Measurements from ENCODE around the gene CAPN10. TPM values are rescaled to one million over a fixed set of nuclear protein-coding genes. Genes with fewer than 3 reads are reported as not detected.

The CAPN10 gene
- total RNA-seq, 1 experiment from 2014 or later: 27.8 TPM

DNA sequence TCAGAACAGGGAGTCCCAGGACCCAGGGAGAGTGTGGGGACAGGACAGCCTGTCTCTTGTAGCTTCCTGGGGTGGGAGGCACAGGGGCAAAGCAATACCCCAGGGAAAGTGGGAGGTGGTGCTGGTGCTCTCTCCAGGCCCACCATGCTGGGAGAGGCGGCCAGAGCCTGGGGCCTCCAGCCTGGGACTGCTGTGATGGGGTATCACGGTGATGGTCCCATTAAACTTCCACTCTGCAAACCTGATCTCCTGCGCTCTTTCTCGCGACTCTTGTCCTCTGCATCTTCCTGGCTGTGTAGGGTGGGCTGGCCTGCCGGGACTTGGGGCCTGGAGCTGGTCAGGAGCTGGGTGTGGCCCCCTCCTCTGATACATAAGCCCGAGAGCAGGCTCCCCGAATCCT, 8.0 kb upstream of the CAPN10 start:
- Histone ChIP-seq H3K27me3 (replicated peaks; ENCODE audit: control insufficient read depth, insufficient read depth, low read length) (no peaks in the 10 kb centered on the region), H3K4me1 (no peaks in the 10 kb centered on the region), H3K4me3 (ENCODE audit: low read depth, low read length) (no peak overlapping the region), H3K36me3 (ENCODE audit: control insufficient read depth, insufficient read depth, low read length) (peaks cover 1% of the 10 kb centered on the region; the same call in 1 of the 2 replicates), H3K9me3 (no peaks in the 10 kb centered on the region)
- Mint-ChIP-seq H3K36me3 (ENCODE audit: insufficient read depth, unreplicated experiment) (peaks cover 13% of the 10 kb centered on the region), H3K4me3 (ENCODE audit: unreplicated experiment) (no peak overlapping the region), H3K9me3 (ENCODE audit: unreplicated experiment) (no peaks in the 10 kb centered on the region), H3K27me3 (ENCODE audit: insufficient read depth, unreplicated experiment) (no peaks in the 10 kb centered on the region), H3K27ac (ENCODE audit: unreplicated experiment) (no peak overlapping the region), H3K4me1 (ENCODE audit: low read depth, unreplicated experiment) (peaks cover 13% of the 10 kb centered on the region)
- TF ChIP-seq, protein P1, sequence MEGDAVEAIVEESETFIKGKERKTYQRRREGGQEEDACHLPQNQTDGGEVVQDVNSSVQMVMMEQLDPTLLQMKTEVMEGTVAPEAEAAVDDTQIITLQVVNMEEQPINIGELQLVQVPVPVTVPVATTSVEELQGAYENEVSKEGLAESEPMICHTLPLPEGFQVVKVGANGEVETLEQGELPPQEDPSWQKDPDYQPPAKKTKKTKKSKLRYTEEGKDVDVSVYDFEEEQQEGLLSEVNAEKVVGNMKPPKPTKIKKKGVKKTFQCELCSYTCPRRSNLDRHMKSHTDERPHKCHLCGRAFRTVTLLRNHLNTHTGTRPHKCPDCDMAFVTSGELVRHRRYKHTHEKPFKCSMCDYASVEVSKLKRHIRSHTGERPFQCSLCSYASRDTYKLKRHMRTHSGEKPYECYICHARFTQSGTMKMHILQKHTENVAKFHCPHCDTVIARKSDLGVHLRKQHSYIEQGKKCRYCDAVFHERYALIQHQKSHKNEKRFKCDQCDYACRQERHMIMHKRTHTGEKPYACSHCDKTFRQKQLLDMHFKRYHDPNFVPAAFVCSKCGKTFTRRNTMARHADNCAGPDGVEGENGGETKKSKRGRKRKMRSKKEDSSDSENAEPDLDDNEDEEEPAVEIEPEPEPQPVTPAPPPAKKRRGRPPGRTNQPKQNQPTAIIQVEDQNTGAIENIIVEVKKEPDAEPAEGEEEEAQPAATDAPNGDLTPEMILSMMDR (IDR thresholded peaks at IDR 0.05; ENCODE audit: insufficient read depth in 1 of 2, low read depth in 1 of 2, low read length in 1 of 2, severe bottlenecking in 1 of 2, unreplicated experiment in 1 of 2): no peak
- intact Hi-C loops (cut with micrococcal nuclease; ENCODE audit: unreplicated experiment): no loop called here
- ChIA-PET CTCF (no interaction called here), POLR2A (no interaction called here)
- BruUV-seq (replicated peaks): no TSS peak
- DNase-seq: no peak

DNA sequence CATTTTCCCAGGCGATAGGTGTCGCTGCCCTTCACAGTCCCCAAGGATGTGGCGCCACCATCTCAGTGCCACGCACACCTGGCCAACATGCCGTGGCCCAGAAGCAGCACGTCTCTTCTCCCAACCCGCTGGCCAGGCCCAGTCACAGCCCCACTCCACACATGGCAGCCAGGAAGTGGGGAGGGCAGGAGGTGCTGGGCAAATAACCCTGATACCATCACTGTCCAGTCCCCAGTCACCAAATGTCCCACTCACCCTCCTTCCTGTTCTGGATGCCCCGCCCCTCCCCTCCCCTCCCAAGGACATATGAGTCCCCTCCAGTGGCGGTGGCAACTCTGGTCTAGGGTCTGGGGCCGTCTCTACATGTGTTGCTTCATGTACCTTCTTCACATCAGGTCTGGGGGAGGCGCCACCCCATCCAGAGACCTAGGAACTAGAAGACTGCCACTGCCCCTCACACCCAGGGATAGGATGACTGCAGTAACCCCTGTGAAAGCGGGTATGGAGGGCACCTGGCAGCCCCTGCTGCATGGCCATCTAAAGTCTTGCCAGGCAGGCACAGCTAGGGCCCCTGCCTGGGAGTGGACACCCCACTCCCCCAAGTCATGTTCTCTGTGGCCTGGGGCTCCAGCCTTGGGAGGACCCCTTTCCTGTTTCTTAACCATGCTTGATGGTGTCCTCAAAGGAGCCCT, 7.3 kb upstream of the CAPN10 start:
- no peak overlapping the region for H3K4me3 Mint-ChIP-seq (ENCODE audit: unreplicated experiment)
- H3K4me1 ChIP-seq: no peaks in the 10 kb centered on the region
- peaks cover 1% of the 10 kb centered on the region; the same call in 1 of the 2 replicates for H3K36me3 ChIP-seq (ENCODE audit: control insufficient read depth, insufficient read depth, low read length)
- DNase-seq: no peak
- ChIA-PET POLR2A (no interaction called here), CTCF (interaction anchor here (1.0 kb wide), 1 partner anchor 13 kb away, joined by 8 read pairs; no protein-coding TSS in a partner anchor)
- TF ChIP-seq, protein P1 (IDR thresholded peaks at IDR 0.05; ENCODE audit: insufficient read depth in 1 of 2, low read depth in 1 of 2, low read length in 1 of 2, severe bottlenecking in 1 of 2, unreplicated experiment in 1 of 2): no peak
- no peaks in the 10 kb centered on the region for H3K27me3 ChIP-seq (replicated peaks; ENCODE audit: control insufficient read depth, insufficient read depth, low read length)
- H3K4me1 Mint-ChIP-seq (ENCODE audit: low read depth, unreplicated experiment): peaks cover 13% of the 10 kb centered on the region
- H3K36me3 Mint-ChIP-seq (ENCODE audit: insufficient read depth, unreplicated experiment): peaks cover 13% of the 10 kb centered on the region
- BruUV-seq (replicated peaks): no TSS peak
- H3K27ac Mint-ChIP-seq (ENCODE audit: unreplicated experiment): no peak overlapping the region
- no peak overlapping the region for H3K4me3 ChIP-seq (ENCODE audit: low read depth, low read length)
- no peaks in the 10 kb centered on the region for H3K27me3 Mint-ChIP-seq (ENCODE audit: insufficient read depth, unreplicated experiment)
- H3K9me3 ChIP-seq: no peaks in the 10 kb centered on the region
- no peaks in the 10 kb centered on the region for H3K9me3 Mint-ChIP-seq (ENCODE audit: unreplicated experiment)
- intact Hi-C loops (cut with micrococcal nuclease; ENCODE audit: unreplicated experiment): no loop called here

DNA sequence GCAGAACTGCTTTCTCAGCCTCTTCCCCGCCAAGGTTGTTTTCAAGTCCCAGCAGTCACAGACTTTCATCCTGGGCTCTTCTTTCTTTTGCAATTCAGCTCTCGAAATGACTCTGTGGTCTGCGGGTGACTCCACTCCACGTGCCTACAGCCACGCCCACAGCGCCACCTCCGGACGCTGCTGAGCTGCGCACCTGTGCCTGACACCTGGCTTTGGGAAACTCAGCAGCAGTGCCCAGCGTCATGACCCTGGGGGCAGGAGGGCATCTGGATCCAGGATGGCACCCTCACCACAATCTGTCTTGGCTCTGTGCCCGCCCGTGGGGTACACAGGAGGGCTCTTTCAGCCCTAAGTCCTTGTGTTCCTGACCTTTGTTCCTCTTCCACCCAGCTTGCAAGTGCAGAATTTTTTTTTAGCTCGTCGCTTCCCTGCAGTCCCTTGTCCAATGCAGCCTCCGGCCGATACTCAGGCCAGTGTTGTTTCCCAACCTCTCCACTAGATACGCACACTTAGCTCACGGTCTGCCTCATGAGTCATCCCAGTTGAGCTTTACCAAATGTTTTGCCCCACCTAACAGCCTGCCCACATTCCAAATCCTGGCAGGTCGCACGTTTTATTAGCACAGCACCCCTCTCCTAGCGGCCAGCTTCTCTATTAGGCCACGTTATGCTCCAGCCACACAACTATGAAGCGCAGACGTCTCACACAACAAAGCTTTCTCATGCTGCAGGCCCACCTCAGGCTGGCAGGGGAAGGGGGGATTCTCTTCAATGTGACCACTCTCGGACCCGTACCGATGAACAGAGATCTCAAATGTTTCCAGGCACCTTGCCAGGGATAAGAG, 6.5 kb upstream of the CAPN10 start:
- H3K27me3 ChIP-seq (replicated peaks; ENCODE audit: control insufficient read depth, insufficient read depth, low read length): no peaks in the 10 kb centered on the region
- DNase-seq: no peak
- H3K36me3 Mint-ChIP-seq (ENCODE audit: insufficient read depth, unreplicated experiment): peaks cover 12% of the 10 kb centered on the region
- BruUV-seq (replicated peaks): no TSS peak
- peak overlapping the region; percentile 65 for H3K27ac Mint-ChIP-seq (ENCODE audit: unreplicated experiment)
- no peak overlapping the region for H3K4me3 ChIP-seq (ENCODE audit: low read depth, low read length)
- POLR2A ChIA-PET: interaction anchor here (0.5 kb wide), 1 partner anchor 32 kb away, joined by 9 read pairs; no protein-coding TSS in a partner anchor
- H3K27me3 Mint-ChIP-seq (ENCODE audit: insufficient read depth, unreplicated experiment): no peaks in the 10 kb centered on the region
- TF ChIP-seq, protein P1 (IDR thresholded peaks at IDR 0.05; ENCODE audit: insufficient read depth in 1 of 2, low read depth in 1 of 2, low read length in 1 of 2, severe bottlenecking in 1 of 2, unreplicated experiment in 1 of 2): no peak
- no peak overlapping the region for H3K4me3 Mint-ChIP-seq (ENCODE audit: unreplicated experiment)
- H3K9me3 Mint-ChIP-seq (ENCODE audit: unreplicated experiment): no peaks in the 10 kb centered on the region
- CTCF ChIA-PET: interaction anchor here (0.9 to 1.0 kb wide), 3 partner anchors 14 to 37 kb away, joined by 3 to 8 read pairs (median 3); no protein-coding TSS in a partner anchor
- intact Hi-C loops (cut with micrococcal nuclease; ENCODE audit: unreplicated experiment): no loop called here
- no peaks in the 10 kb centered on the region for H3K9me3 ChIP-seq
- H3K4me1 ChIP-seq: no peaks in the 10 kb centered on the region
- H3K4me1 Mint-ChIP-seq (ENCODE audit: low read depth, unreplicated experiment): peaks cover 13% of the 10 kb centered on the region
- peaks cover 1% of the 10 kb centered on the region; the same call in 1 of the 2 replicates for H3K36me3 ChIP-seq (ENCODE audit: control insufficient read depth, insufficient read depth, low read length)
